HL-60 (cell line): ENCODE measurements around the gene CXXC5.

ENCODE experiments used
- CTCF ChIP-seq: IDR thresholded peaks from one replicate; pipeline ENCODE4 v1.5.1; 2011; ENCODE audit warnings: low read length, control low read depth, inconsistent platforms; ENCODE audit not compliant: insufficient read depth
- GABPA ChIP-seq: IDR thresholded peaks from 2 replicates; pipeline ENCODE4 v1.6.1; 2012; ENCODE audit warnings: low read depth
- POLR2AphosphoS5 ChIP-seq: IDR thresholded peaks from 2 replicates; pipeline ENCODE4 v1.6.1; 2012; ENCODE audit warnings: low read depth
- REST ChIP-seq: IDR thresholded peaks from 2 replicates; pipeline ENCODE4 v1.6.1; 2012; ENCODE audit warnings: low read depth; ENCODE audit not compliant: insufficient replicate concordance
- SPI1 ChIP-seq: IDR thresholded peaks from 2 replicates; pipeline ENCODE4 v1.6.1; 2012; ENCODE audit warnings: low read depth, mild to moderate bottlenecking, borderline replicate concordance

- TF ChIP-seq CTCF: no peak
- TF ChIP-seq GABPA: no peak
- TF ChIP-seq SPI1: no peak
- TF ChIP-seq POLR2AphosphoS5: no peak
- TF ChIP-seq REST: no peak
Measured at GRCh38 chr5:139687656-139688055, 39.5 kb downstream of the CXXC5 start.
